ENCODE data around the gene AIM2.

DNA sequence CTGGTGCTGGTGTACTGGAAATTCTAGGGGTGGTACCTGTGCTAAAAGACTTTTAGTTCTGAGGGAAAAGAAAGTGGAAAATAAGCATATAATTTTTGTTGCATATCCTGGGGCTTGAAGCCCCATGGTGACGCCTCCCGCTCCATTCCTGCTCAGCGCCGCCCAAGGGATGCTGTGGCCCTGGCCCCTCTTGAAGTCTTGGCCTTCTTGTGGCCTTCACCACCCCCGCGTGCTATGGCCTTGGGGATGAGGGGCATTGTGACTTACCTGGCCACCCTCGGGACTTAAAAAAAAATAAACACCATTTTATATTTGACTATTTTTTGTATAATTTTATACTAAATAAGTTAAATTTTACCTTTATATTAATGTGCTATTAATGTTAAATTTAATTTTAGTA is 51.5 kb downstream of the AIM2 start:
- TF ChIP-seq CTCF (IDR thresholded peaks at IDR 0.05; ENCODE audit: insufficient read depth, low read length, poor library complexity, severe bottlenecking): no peak
- TF ChIP-seq EZH2phosphoT487 (conservative IDR thresholded peaks at IDR 0.05; ENCODE audit: low read length): no peak
